HL-60 (cell line): ENCODE results near the gene SEZ6.

ENCODE experiments used
- DNase-seq, 2 experiments: peaks; one replicate each; pipeline ENCODE4 v3.0.0-alpha.2; 2010 to 2020; ENCODE audit warnings: low read depth in 1 of 2, low spot score in 1 of 2
- H3K27ac ChIP-seq: fragments of 250-450 bp; sonication (Bioruptor Pico); replicated peaks from 2 replicates; pipeline ENCODE4 v1.5.1; 2020; ENCODE audit warnings: mild to moderate bottlenecking, moderate library complexity
- H3K27me3 ChIP-seq: fragments of 250-450 bp; sonication (Bioruptor Pico); 2 replicates; pipeline ENCODE4 v1.5.1; 2021; ENCODE audit warnings: mild to moderate bottlenecking, moderate library complexity; ENCODE audit not compliant: insufficient read depth, poor library complexity, severe bottlenecking
- H3K4me3 ChIP-seq: replicated peaks from 2 replicates; pipeline ENCODE4 v1.5.1; 2011; ENCODE audit warnings: mild to moderate bottlenecking, control low read depth, low read length; ENCODE audit not compliant: insufficient read depth
- CTCF ChIP-seq: IDR thresholded peaks from one replicate; pipeline ENCODE4 v1.5.1; 2011; ENCODE audit warnings: low read length, control low read depth, inconsistent platforms; ENCODE audit not compliant: insufficient read depth
- GABPA ChIP-seq: IDR thresholded peaks from 2 replicates; pipeline ENCODE4 v1.6.1; 2012; ENCODE audit warnings: low read depth
- POLR2AphosphoS5 ChIP-seq: IDR thresholded peaks from 2 replicates; pipeline ENCODE4 v1.6.1; 2012; ENCODE audit warnings: low read depth
- REST ChIP-seq: IDR thresholded peaks from 2 replicates; pipeline ENCODE4 v1.6.1; 2012; ENCODE audit warnings: low read depth; ENCODE audit not compliant: insufficient replicate concordance
- SPI1 ChIP-seq: IDR thresholded peaks from 2 replicates; pipeline ENCODE4 v1.6.1; 2012; ENCODE audit warnings: low read depth, mild to moderate bottlenecking, borderline replicate concordance

SEZ6 gene

GRCh38 chr17:29002811-29003210 is 3.0 kb downstream of the SEZ6 start:
- peaks cover 36% of the 10 kb centered on the region for H3K27me3 ChIP-seq

GRCh38 chr17:29000973-29001372 is 4.9 kb downstream of the SEZ6 start:
- TF ChIP-seq REST (no peak), POLR2AphosphoS5 (no peak), SPI1 (no peak), CTCF (no peak), GABPA (no peak)
- no peak overlapping the region for H3K4me3 ChIP-seq
- peaks cover 18% of the 10 kb centered on the region for H3K27me3 ChIP-seq
- no peak for DNase-seq
- no peak overlapping the region for H3K27ac ChIP-seq

More at GRCh38 chr17:29002811-29003210, 3.0 kb downstream of the SEZ6 start:
- DNase-seq, result no peak
- TF ChIP-seq SPI1, result no peak
- TF ChIP-seq POLR2AphosphoS5, result no peak
- TF ChIP-seq CTCF, result no peak
- no peak for TF ChIP-seq REST
- TF ChIP-seq GABPA, result no peak
- no peak overlapping the region for H3K27ac ChIP-seq
- no peak overlapping the region for H3K4me3 ChIP-seq

GRCh38 chr17:28999206-28999605 is 6.6 kb downstream of the SEZ6 start:
- DNase-seq, result no peak
- Histone ChIP-seq H3K27ac (no peak overlapping the region), H3K4me3 (no peak overlapping the region), H3K27me3 (peaks cover 5% of the 10 kb centered on the region)
- TF ChIP-seq CTCF (no peak), POLR2AphosphoS5 (no peak)

GRCh38 chr17:28997806-28998205 is 8.0 kb downstream of the SEZ6 start:
- no peak for DNase-seq
- no peak for TF ChIP-seq CTCF
- no peak for TF ChIP-seq REST
- TF ChIP-seq POLR2AphosphoS5, result no peak
- no peak for TF ChIP-seq SPI1
- TF ChIP-seq GABPA, result no peak
- no peak overlapping the region for H3K27ac ChIP-seq
- no peaks in the 10 kb centered on the region for H3K27me3 ChIP-seq
- no peak overlapping the region for H3K4me3 ChIP-seq
